Ishikawa (cell line): Measurements from ENCODE around the gene IRX1.

Experiments
- CEBPB ChIP-seq: IDR thresholded peaks from 2 replicates; pipeline ENCODE4 v1.6.1; 2012
- CREB1 ChIP-seq: IDR thresholded peaks from 2 replicates; pipeline ENCODE4 v1.6.1; 2012; ENCODE audit warnings: low read depth
- EGR1 ChIP-seq: IDR thresholded peaks from 2 replicates; pipeline ENCODE4 v1.6.1; 2012
- EP300 ChIP-seq: IDR thresholded peaks from 2 replicates; pipeline ENCODE4 v1.6.1; 2012; ENCODE audit warnings: borderline replicate concordance
- FOXM1 ChIP-seq: IDR thresholded peaks from 2 replicates; pipeline ENCODE4 v1.6.1; 2012; ENCODE audit warnings: low read depth, borderline replicate concordance
- MAX ChIP-seq: IDR thresholded peaks from 2 replicates; pipeline ENCODE4 v1.6.1; 2012
- NFIC ChIP-seq: IDR thresholded peaks from 2 replicates; pipeline ENCODE4 v1.6.1; 2012
- RAD21 ChIP-seq: IDR thresholded peaks from 2 replicates; pipeline ENCODE4 v1.6.1; 2012; ENCODE audit warnings: low read depth
- REST ChIP-seq: IDR thresholded peaks from 2 replicates; pipeline ENCODE4 v1.6.1; 2012; ENCODE audit warnings: low read depth, mild to moderate bottlenecking
- TAF1 ChIP-seq: IDR thresholded peaks from 2 replicates; pipeline ENCODE4 v1.6.1; 2012; ENCODE audit warnings: low read depth, mild to moderate bottlenecking
- TCF12 ChIP-seq: IDR thresholded peaks from 2 replicates; pipeline ENCODE4 v1.6.1; 2012; ENCODE audit warnings: low read depth
- TEAD4 ChIP-seq: IDR thresholded peaks from 2 replicates; pipeline ENCODE4 v1.6.1; 2012
- YY1 ChIP-seq: IDR thresholded peaks from 2 replicates; pipeline ENCODE4 v1.6.1; 2012; ENCODE audit warnings: low read depth
- ZBTB7A ChIP-seq: IDR thresholded peaks from 2 replicates; pipeline ENCODE4 v1.6.1; 2012; ENCODE audit warnings: low read depth
- TF ChIP-seq, protein P1 (sequence below): IDR thresholded peaks from 2 replicates; pipeline ENCODE4 v1.6.1; 2012

IRX1 gene

DNA sequence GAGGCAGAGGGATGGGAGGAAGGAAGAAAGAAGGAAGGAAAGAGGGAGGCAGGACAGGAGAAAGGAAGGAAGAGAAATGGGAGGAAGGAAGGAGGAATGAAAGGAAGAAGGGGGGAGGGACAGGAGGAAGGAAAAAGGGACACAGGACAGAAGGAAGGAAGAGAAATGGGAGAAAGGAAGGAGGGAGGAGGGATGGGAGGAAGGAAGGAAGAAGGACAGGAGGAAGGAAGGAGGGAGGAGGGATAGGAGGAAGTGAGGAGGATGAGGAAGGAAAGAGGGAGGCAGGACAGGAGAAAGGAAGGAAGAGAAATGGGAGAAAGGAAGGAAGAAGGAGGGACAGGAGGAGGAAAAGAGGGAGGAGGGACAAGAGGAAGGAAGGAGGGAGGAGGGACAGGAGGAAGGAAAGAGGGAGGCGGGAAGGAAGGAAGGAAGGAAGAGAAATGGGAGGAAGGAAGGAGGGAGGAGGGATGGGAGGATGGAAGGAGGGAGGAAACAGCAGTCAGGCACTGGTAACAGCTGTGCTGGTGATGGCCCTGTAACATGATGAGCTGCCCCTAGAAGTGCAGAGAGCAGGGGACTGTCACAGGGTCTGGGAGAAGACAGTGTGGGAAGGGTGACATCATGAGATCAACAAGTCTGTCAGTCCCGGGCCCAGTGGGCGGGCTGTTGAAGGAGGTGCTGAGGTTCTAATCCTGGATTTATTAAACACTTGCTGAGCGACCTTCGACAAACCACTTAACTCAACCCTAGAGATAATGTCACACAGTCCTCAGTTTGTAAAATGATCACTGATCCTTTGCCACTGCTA, 10.7 kb upstream of the IRX1 start:
- TF ChIP-seq YY1 (no peak), MAX (no peak), RAD21 (no peak), TCF12 (no peak), TEAD4 (no peak), NFIC (no peak), CREB1 (no peak)
- TF ChIP-seq, protein P1, sequence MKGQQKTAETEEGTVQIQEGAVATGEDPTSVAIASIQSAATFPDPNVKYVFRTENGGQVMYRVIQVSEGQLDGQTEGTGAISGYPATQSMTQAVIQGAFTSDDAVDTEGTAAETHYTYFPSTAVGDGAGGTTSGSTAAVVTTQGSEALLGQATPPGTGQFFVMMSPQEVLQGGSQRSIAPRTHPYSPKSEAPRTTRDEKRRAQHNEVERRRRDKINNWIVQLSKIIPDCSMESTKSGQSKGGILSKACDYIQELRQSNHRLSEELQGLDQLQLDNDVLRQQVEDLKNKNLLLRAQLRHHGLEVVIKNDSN, result no peak

DNA sequence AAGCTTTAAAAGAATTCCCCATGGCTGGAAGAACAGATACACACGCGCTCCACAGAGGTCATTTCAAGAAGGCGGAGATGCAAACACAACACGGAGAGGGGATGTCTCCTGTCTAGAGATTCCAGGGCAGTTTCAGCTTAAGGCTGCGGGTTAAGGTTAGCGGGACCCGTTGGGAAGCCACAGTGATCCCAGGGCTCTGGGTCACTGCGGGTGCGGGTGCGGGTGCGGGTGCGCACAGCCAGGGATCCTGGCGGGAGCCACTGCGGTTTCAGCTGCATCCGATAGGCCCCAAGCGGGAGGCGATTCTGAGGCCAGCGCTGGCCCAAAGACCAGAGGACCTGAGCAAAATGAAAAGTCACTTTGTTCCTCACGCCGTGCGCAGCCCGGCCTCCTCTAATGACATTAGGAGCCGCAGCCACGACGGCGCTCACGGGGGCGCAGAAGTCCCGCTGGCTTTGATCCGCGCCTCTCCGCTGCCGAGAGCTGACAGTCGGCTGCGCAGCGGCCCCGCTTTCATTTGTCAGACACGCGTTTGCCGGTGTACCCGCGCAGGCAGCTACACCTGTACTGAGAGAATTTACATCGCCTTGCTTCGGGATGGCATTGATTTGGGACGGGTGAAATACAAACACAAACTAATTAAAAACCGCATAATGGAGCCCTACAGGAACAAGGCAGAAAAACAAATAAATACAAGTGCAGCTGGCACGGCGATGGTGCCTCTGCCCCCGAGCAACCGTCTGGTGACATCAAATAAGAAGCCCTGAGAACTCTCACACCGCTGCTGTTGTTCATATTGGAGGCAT, 5.3 kb upstream of the IRX1 start:
- TF ChIP-seq TCF12, result no peak
- TF ChIP-seq REST, result no peak
- TF ChIP-seq ZBTB7A, result no peak
- TF ChIP-seq CEBPB, result no peak
- TF ChIP-seq RAD21, result no peak
- TF ChIP-seq TAF1, result no peak
- TF ChIP-seq EP300, result no peak
- TF ChIP-seq YY1, result no peak
- TF ChIP-seq EGR1, result no peak
- TF ChIP-seq TEAD4, result no peak
- no peak for TF ChIP-seq FOXM1
- no peak for TF ChIP-seq NFIC
- no peak for TF ChIP-seq CREB1
- no peak for TF ChIP-seq MAX
- TF ChIP-seq, protein P1, result no peak

DNA sequence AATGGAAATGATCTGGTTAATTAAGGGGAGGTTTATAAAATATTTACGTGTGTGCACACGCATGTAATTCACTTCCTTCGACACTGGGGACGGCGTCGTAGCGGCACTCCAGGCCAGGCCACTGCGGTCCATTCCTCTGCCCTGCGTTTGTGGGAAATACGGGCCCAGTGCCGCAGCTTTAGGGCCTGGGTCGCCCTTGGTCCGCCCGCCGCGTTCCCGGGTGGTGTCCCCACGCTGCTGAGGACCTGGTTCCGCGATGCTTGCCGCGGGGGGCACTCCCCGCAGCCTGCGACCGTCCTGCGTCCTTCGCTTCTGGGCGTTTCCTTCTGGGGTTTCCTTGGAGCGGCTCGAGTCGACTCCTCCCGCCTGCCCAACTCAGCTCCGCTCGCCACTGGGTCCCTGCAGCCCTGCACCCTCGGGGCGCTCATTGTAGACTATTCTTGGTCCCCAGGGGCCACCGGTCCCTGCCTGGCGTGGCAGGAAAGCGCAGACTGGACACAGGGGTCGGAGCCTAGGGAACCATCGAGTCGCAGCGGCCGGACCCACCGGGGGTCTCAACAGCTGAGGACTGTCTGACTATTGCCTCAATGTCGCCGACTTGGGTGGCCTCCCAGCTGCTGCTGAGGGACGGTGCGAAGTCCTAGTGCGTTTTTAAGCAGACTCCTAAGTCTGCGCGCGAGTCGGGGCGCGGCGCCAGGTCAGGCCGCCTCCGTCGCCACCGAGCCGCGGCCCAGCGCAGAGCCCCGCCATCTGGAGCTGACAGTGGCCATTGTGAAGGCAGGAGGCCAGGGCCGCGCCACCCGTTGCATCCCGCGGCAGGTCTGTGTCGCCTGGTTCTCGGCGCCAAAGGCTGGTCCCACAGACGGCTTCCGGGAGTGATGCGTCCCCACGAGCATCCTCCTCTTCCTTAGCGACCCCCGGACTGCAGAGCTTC, 4.4 kb upstream of the IRX1 start:
- TF ChIP-seq TCF12, result no peak

DNA sequence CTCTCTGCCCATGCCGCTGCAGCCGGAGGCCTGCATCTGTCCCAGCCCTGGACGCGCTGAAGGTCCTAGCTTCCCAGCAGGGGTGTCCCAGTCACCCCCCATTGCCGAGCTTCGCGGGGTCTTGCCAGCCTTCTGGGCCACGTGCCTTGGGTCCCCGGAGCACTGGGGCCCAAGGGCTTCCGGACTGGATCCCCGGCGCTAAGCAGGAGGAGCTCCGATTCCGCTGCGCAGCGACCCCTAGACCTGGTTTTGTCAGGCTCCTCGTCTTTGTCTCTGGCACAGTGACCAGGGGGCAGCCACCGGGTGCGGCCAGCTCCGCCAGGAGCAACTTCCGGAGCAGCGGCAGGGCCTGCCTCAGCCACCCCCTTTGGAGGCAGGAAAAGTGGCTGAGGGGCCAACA, 3.3 kb upstream of the IRX1 start:
- TF ChIP-seq ZBTB7A (no peak), NFIC (no peak)
- TF ChIP-seq, protein P1, result no peak

GRCh38 chr5:3593771-3594509, 1.7 kb upstream of the IRX1 start:
- TF ChIP-seq EP300 (no peak), EGR1 (no peak), REST (no peak), CEBPB (no peak), CREB1 (no peak)
- TF ChIP-seq, protein P1, result no peak
